IMR-90 (cell line): ENCODE data around the gene ETV6. TPM values are rescaled to one million over a fixed set of nuclear protein-coding genes. Genes with fewer than 3 reads are reported as not detected.

ENCODE experiments used
- ATAC-seq: fragments of 200-7000 bp; cut with Tn5 transposase; 2 replicates; pipeline ENCODE4 v1.9.1; 2020; ENCODE audit warnings: low read depth, mild to moderate bottlenecking, moderate library complexity
- BruUV-seq: library from RNA; stranded (reverse); fragments of 400-500 nt; replicated peaks from 2 replicates; lab custom pipeline; 2021; lab: Mats Ljungman, UMichigan
- CTCF ChIA-PET: fragments of 300-600 bp; formaldehyde crosslinking; extraction: SDS; loops from one replicate; lab custom pipeline; 2021; ENCODE audit warnings: antibody characterized with exemption; lab: Yijun Ruan, JAX
- POLR2A ChIA-PET: fragments of 300-600 bp; sonication (Branson Sonifier 250); formaldehyde crosslinking; loops from one replicate; lab custom pipeline; 2022; ENCODE audit warnings: antibody characterized with exemption; ENCODE audit not compliant: unreplicated experiment; lab: Charles Lee
- DNase-seq: peaks from one replicate; pipeline ENCODE4 v3.0.0; 2013
- H2AFZ ChIP-seq: replicated peaks from 2 replicates; pipeline ENCODE3; 2013; ENCODE audit warnings: low read length, mild to moderate bottlenecking; ENCODE audit not compliant: poor library complexity
- H2AK5ac ChIP-seq: 2 replicates; pipeline ENCODE4 v1.6.1; 2013; ENCODE audit warnings: low read depth, low read length, inconsistent platforms
- H2AK9ac ChIP-seq: replicated peaks from 2 replicates; pipeline ENCODE3; 2013; ENCODE audit warnings: mild to moderate bottlenecking, low read depth, low read length, moderate library complexity; ENCODE audit not compliant: poor library complexity
- H2BK120ac ChIP-seq: 2 replicates; pipeline ENCODE4 v1.6.1; 2013; ENCODE audit warnings: low read depth, low read length, inconsistent platforms
- H2BK15ac ChIP-seq: 3 replicates; pipeline ENCODE4 v1.6.1; 2013; ENCODE audit warnings: low read depth, low read length, inconsistent platforms
- H2BK20ac ChIP-seq: 2 replicates; pipeline ENCODE4 v1.6.1; 2013; ENCODE audit warnings: low read depth, mild to moderate bottlenecking, inconsistent platforms, low read length, moderate library complexity
- H2BK5ac ChIP-seq: 2 replicates; pipeline ENCODE4 v1.6.1; 2013; ENCODE audit warnings: mild to moderate bottlenecking, low read depth, low read length, inconsistent platforms; ENCODE audit not compliant: poor library complexity, severe bottlenecking
- H3K14ac ChIP-seq: replicated peaks from 2 replicates; pipeline ENCODE4 v1.6.1; 2013; ENCODE audit warnings: low read depth, low read length, inconsistent platforms
- H3K18ac ChIP-seq: 2 replicates; pipeline ENCODE4 v1.6.1; 2013; ENCODE audit warnings: low read depth, low read length, control low read depth
- H3K23ac ChIP-seq: 2 replicates; pipeline ENCODE4 v1.6.1; 2013; ENCODE audit warnings: low read depth, low read length, inconsistent platforms
- H3K27ac ChIP-seq: 2 replicates; pipeline ENCODE4 v1.5.1; 2013; ENCODE audit warnings: mild to moderate bottlenecking, control low read depth, low read length; ENCODE audit not compliant: insufficient read depth
- H3K27me3 ChIP-seq: 2 replicates; pipeline ENCODE4 v1.6.1; 2013; ENCODE audit warnings: low read length; ENCODE audit not compliant: control insufficient read depth, insufficient read depth
- H3K36me3 ChIP-seq: 2 replicates; pipeline ENCODE4 v1.6.1; 2013; ENCODE audit warnings: low read length, mixed read lengths; ENCODE audit not compliant: control insufficient read depth, insufficient read depth
- H3K4ac ChIP-seq: 2 replicates; pipeline ENCODE4 v1.6.1; 2013; ENCODE audit warnings: low read depth, low read length, inconsistent platforms
- H3K4me1 ChIP-seq: 2 replicates; pipeline ENCODE4 v1.6.1; 2013; ENCODE audit warnings: low read length, mixed read lengths; ENCODE audit not compliant: control insufficient read depth, insufficient read depth
- H3K4me2 ChIP-seq: 2 replicates; pipeline ENCODE4 v1.6.1; 2013; ENCODE audit warnings: low read depth, mild to moderate bottlenecking, control low read depth, low read length, moderate library complexity
- H3K4me3 ChIP-seq: 2 replicates; pipeline ENCODE4 v1.5.1; 2013; ENCODE audit warnings: low read depth, mild to moderate bottlenecking, control low read depth, low read length, moderate library complexity; ENCODE audit not compliant: insufficient read depth
- H3K56ac ChIP-seq: 2 replicates; pipeline ENCODE4 v1.6.1; 2013; ENCODE audit warnings: low read length, inconsistent platforms; ENCODE audit not compliant: insufficient read depth; ENCODE audit errors: extremely low read depth
- H3K79me1 ChIP-seq, 2 experiments: 2 replicates each; pipeline ENCODE4 v1.6.1; 2013; ENCODE audit warnings: low read length in 2 of 2, inconsistent platforms in 1 of 2, low read depth in 1 of 2
- H3K9ac ChIP-seq: 2 replicates; pipeline ENCODE4 v1.6.1; 2013; ENCODE audit warnings: low read depth, low read length, control low read depth
- H3K9me1 ChIP-seq: 2 replicates; pipeline ENCODE4 v1.6.1; 2013; ENCODE audit warnings: low read length, inconsistent platforms; ENCODE audit not compliant: insufficient read depth
- H3K9me3 ChIP-seq: 2 replicates; pipeline ENCODE4 v1.6.1; 2013; ENCODE audit warnings: low read length; ENCODE audit not compliant: control insufficient read depth, insufficient read depth
- H4K20me1 ChIP-seq: 2 replicates; pipeline ENCODE4 v1.6.1; 2013; ENCODE audit warnings: low read length, inconsistent platforms; ENCODE audit not compliant: insufficient read depth
- H4K5ac ChIP-seq: 2 replicates; pipeline ENCODE4 v1.6.1; 2013; ENCODE audit warnings: mild to moderate bottlenecking, low read depth, low read length, control low read depth
- H4K8ac ChIP-seq, 2 experiments: 2 replicates each; pipeline ENCODE4 v1.6.1; 2013; ENCODE audit warnings: low read depth in 2 of 2, low read length in 2 of 2, control low read depth in 1 of 2, inconsistent platforms in 1 of 2
- H4K91ac ChIP-seq: 2 replicates; pipeline ENCODE4 v1.6.1; 2013; ENCODE audit warnings: low read depth, low read length, inconsistent platforms; ENCODE audit not compliant: insufficient read depth
- BHLHE40 ChIP-seq: fragments of 150-350 bp; IDR thresholded peaks from 2 replicates; pipeline ENCODE4 v1.6.1; 2016; ENCODE audit warnings: mild to moderate bottlenecking, low read depth, low read length
- CEBPB ChIP-seq: IDR thresholded peaks from 2 replicates; pipeline ENCODE4 v1.6.1; 2012; ENCODE audit warnings: low read depth, low read length, improper control_type of control experiment
- CHD1 ChIP-seq: IDR thresholded peaks from 2 replicates; pipeline ENCODE4 v1.6.1; 2012; ENCODE audit warnings: low read depth, low read length, improper control_type of control experiment
- FOS ChIP-seq: fragments of 150-350 bp; IDR thresholded peaks from 2 replicates; pipeline ENCODE4 v1.6.1; 2016; ENCODE audit warnings: low read depth, low read length
- MAFK ChIP-seq: IDR thresholded peaks from 2 replicates; pipeline ENCODE4 v1.6.1; 2012; ENCODE audit warnings: low read depth, low read length, improper control_type of control experiment
- MAZ ChIP-seq: IDR thresholded peaks from 2 replicates; pipeline ENCODE4 v1.6.1; 2012; ENCODE audit warnings: low read depth, mild to moderate bottlenecking, low read length, improper control_type of control experiment, moderate library complexity, borderline replicate concordance
- MXI1 ChIP-seq: IDR thresholded peaks from 2 replicates; pipeline ENCODE4 v1.6.1; 2012; ENCODE audit warnings: low read depth, mild to moderate bottlenecking, low read length, moderate library complexity, borderline replicate concordance
- NFE2L2 ChIP-seq: fragments of 150-350 bp; IDR thresholded peaks from 2 replicates; pipeline ENCODE4 v1.6.1; 2016; ENCODE audit warnings: low read depth, mild to moderate bottlenecking, low read length
- POLR2A ChIP-seq: IDR thresholded peaks from 2 replicates; pipeline ENCODE4 v1.6.1; 2012; ENCODE audit warnings: mild to moderate bottlenecking, low read depth, low read length
- RAD21 ChIP-seq: IDR thresholded peaks from 2 replicates; pipeline ENCODE4 v1.6.1; 2012; ENCODE audit warnings: low read length, improper control_type of control experiment
- RCOR1 ChIP-seq: IDR thresholded peaks from 2 replicates; pipeline ENCODE4 v1.6.1; 2012; ENCODE audit warnings: mild to moderate bottlenecking, low read length, improper control_type of control experiment; ENCODE audit not compliant: insufficient replicate concordance
- WGBS, 2 experiments: methylation state at CpG; one replicate each; pipeline versions ENCODE4 v1.1.5 to v1.1.7; 2013; ENCODE audit warnings: missing lambda C conversion rate in 2 of 2; ENCODE audit not compliant: insufficient read length in 1 of 2; ENCODE audit errors: extremely low coverage in 2 of 2; 5-methylcytosine and 5-hydroxymethylcytosine counted together
- dilution Hi-C: fragments of 300-500 bp; cut with HindIII; formaldehyde crosslinking; loops from one replicate; pipeline ENCODE4 v1.14.3; 2018; ENCODE audit warnings: low sequenced_read_pairs; ENCODE audit not compliant: unreplicated experiment
- in situ Hi-C: fragments of 300-500 bp; cut with MboI; formaldehyde crosslinking; loops from 3 replicates; pipeline ENCODE4 v1.14.3; 2019; ENCODE audit warnings: low sequenced_read_pairs, inconsistent platforms, mixed read lengths
- intact Hi-C: fragments of 100-400 bp; cut with micrococcal nuclease; formaldehyde crosslinking; loops from 2 replicates; pipeline ENCODE4 v1.10.0; 2022
- polyA plus RNA-seq, 3 experiments: library from polyadenylated mRNA; depleted of rRNA; stranded (reverse); fragments of >200 nt; gene quantifications; 2 replicates each; pipeline ENCODE4 v1.2.3, GENCODE V29; 2012; ENCODE audit warnings: low replicate concordance in 1 of 3
- total RNA-seq: library from RNA; depleted of rRNA; stranded (reverse); fragments of >200 nt; gene quantifications from 2 replicates; pipeline ENCODE4 v1.2.3, GENCODE V29; 2012
- TF ChIP-seq, protein P1 (sequence below): fragments of 150-350 bp; IDR thresholded peaks from 2 replicates; pipeline ENCODE4 v1.6.1; 2017; ENCODE audit warnings: mild to moderate bottlenecking, antibody characterized with exemption, low read length, low read depth

The ETV6 gene
- total and polyA plus RNA-seq, 2 of the 4 experiments (the other 2 are of a cell fraction) = 8.4 to 9.9 TPM

DNA sequence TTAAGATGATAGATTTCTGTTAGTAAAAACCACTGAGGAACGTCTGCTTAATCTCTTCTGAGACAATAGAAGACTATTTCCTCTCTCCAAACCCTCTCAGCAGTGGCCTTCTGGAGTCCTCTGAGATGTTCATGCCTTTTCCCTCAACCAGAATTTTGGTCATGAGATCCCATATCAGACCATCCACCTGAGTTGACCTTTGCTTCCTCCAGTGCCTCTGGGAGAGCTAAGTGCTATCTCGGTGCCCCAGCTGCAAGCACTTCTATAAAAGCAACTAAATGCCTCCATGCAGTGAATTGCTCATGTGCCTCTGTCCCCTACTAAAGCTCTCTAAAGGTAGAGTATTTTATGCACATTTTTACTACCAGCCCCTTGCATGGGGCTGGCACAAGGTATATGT, 248.4 kb downstream of the ETV6 start:
- Histone ChIP-seq H2BK120ac (no peak overlapping the region), H3K23ac (no peak overlapping the region), H4K8ac (no peak overlapping the region), H3K9ac (no peak overlapping the region), H3K56ac (no peak overlapping the region), H3K9me1 (peaks cover 6% of the 10 kb centered on the region), H3K4me2 (no peak overlapping the region), H4K91ac (no peak overlapping the region), H2AK5ac (no peak overlapping the region), H4K20me1 (no peaks in the 10 kb centered on the region), H2BK15ac (no peak overlapping the region), H3K27me3 (no peaks in the 10 kb centered on the region), H3K14ac (no peak overlapping the region), H2BK20ac (no peak overlapping the region), H3K4me1 (no peaks in the 10 kb centered on the region), H3K18ac (no peak overlapping the region), H4K5ac (no peak overlapping the region), H2AFZ (no peak overlapping the region), H3K4me3 (no peak overlapping the region), H2AK9ac (no peak overlapping the region), H2BK5ac (no peak overlapping the region), H3K9me3 (no peaks in the 10 kb centered on the region), H3K79me1 (no peaks in the 10 kb centered on the region), H3K27ac (no peak overlapping the region), H3K4ac (no peak overlapping the region), H3K36me3 (peaks cover 4% of the 10 kb centered on the region)
- intact Hi-C loops = no loop called here
- in situ Hi-C loops = no loop called here
- WGBS, 2 experiments = no CpG with 5 or more reads among the region's 2 CpGs
- POLR2A ChIA-PET = no interaction called here
- no peak for ATAC-seq
- CTCF ChIA-PET = no interaction called here
- dilution Hi-C loops = no loop called here
- no TSS peak for BruUV-seq
- DNase-seq = no peak
- TF ChIP-seq POLR2A (no peak), CEBPB (no peak), MAFK (no peak), FOS (no peak), BHLHE40 (no peak), MAZ (no peak), CHD1 (no peak), RAD21 (no peak), RCOR1 (no peak), NFE2L2 (no peak), MXI1 (no peak)
- TF ChIP-seq, protein P1, sequence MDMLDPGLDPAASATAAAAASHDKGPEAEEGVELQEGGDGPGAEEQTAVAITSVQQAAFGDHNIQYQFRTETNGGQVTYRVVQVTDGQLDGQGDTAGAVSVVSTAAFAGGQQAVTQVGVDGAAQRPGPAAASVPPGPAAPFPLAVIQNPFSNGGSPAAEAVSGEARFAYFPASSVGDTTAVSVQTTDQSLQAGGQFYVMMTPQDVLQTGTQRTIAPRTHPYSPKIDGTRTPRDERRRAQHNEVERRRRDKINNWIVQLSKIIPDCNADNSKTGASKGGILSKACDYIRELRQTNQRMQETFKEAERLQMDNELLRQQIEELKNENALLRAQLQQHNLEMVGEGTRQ = no peak
